HG02798 (cell line): ENCODE measurements around the gene MOV10L1.

ENCODE experiments used
- ATAC-seq: cut with Tn5 transposase; IDR thresholded peaks from one replicate; pipeline ENCODE4 v1.9.1; 2021; ENCODE audit warnings: mild to moderate bottlenecking; ENCODE audit not compliant: unreplicated experiment, poor library complexity

MOV10L1 gene

DNA sequence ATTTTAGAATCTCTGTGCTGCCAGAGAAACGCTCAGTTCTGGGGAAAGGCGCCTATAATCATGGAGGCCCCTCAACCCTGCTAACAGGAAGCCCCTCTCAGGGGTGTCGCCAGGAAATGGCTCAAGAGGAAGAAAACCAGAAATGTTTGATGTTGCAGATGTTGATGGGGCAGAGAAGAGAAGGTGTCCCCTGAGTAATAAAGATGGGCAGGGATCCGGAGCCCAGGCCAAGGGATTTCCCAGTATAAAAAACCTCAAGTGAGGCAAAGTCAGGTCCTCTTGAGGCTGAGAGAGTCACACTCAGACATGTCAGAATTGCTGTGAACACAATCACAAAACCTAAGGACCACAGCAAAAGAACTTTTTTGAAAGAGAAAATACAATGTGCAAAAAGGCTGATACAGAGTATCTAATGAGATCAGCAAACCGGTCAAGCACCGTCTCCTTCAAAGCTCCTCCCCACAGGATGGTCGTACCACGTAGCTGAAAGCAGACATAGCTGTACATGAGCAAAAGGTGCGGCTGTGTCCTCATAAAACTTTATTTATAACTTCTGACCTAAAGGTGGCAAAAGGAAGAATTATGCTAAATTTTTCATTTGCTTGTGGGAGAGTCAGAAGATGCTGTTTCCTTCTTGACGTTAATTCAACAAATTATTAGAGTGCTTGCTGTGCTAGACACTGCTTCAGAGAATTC lies 12.2 kb downstream of the MOV10L1 start:
- no peak for ATAC-seq

GRCh38 chr22:50102946-50103345 lies 13.1 kb downstream of the MOV10L1 start:
- no peak for ATAC-seq

- ATAC-seq, result no peak
Observed at GRCh38 chr22:50104141-50104544, 14.3 kb downstream of the MOV10L1 start.

GRCh38 chr22:50105208-50106100 lies 15.6 kb downstream of the MOV10L1 start:
- ATAC-seq, result no peak

DNA sequence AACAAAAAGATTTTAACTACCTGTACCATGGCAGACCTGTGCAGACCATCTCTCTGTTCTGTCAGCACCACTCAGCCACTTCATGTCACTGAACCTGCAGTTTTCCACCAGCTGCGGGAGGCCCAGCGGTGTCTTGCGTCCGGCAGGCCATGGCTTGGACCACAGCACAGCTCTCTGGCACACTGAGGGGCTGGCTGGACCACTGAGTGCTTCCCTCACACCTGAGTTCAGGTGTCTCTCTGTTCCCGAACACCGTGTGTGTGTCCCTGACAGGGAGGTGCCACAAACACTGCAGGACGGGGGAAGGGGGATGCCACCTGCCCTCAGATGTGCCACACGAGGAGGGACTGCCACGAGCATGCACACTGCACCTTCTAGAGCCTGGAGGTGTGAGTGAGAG lies 17.7 kb downstream of the MOV10L1 start:
- ATAC-seq, result no peak

DNA sequence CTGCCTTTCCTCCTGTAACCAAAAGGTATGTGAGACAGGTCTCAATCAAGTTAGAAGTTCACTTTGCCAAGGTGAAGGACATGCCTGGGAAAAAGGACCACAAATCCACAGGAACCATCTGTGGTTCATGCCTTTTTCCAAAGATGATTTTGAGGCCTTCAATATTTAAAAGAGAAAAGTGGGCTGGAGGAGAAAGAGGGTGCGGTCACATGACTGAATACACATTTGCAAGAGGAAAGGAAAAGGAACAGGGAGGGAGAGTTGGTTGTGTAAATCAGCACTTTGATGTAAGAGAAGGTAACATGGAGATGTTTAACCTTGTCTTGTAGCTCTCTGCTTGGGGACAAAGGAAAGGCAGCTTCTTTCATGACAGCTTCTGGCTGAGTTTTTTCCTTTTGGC lies 21.2 kb downstream of the MOV10L1 start:
- no peak for ATAC-seq

DNA sequence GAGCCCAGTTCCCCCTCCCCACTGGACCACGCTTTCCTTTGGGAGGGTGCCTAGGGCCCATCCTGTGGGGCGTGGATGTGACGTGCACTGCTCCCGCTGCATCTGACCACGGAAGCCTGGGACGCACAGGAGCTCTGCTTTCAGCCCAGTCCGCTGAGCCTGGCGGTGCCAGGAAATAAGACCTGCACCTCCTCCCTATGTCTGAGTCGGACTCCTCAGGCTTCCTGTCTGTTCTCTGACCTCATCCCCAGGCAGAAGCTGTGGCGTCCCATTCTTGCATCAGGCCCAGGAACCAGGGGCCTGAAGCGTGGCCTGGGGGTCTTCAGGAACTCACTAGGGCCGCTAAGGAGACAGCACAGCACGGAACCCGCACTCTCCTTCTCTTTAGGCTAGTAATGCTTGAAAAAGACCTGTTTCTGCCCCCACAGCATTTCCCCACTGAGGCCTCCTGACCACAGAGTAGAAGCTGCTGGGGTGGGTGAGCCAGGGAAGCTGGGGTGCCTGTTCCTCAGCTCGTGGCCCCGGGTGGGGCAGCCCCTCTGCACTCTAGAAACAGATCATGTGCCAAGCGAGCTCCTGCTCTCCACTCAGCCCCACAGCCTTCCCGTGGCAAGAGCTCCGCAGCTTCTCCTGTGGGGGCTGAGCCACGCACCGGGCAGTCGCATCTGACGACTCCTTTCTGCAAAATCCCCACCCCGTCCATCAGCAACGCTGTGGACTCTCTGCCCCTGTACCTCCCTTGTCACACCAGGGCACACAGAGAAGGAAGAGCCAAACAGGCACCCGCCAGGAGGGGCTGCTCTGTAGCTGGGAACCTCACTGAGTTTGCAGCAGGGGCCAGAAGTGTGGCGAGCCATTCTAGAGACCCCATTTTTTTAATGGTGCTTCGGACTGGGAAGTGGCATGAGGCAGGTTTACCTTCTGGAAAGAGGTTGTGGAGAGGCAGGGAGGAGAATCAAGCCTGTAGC lies 22.6 kb downstream of the MOV10L1 start:
- ATAC-seq, result no peak

- ATAC-seq, result no peak
Observed at GRCh38 chr22:50114221-50115021, 24.6 kb downstream of the MOV10L1 start.

- no peak for ATAC-seq
Observed at GRCh38 chr22:50115693-50116092, 25.9 kb downstream of the MOV10L1 start.

DNA sequence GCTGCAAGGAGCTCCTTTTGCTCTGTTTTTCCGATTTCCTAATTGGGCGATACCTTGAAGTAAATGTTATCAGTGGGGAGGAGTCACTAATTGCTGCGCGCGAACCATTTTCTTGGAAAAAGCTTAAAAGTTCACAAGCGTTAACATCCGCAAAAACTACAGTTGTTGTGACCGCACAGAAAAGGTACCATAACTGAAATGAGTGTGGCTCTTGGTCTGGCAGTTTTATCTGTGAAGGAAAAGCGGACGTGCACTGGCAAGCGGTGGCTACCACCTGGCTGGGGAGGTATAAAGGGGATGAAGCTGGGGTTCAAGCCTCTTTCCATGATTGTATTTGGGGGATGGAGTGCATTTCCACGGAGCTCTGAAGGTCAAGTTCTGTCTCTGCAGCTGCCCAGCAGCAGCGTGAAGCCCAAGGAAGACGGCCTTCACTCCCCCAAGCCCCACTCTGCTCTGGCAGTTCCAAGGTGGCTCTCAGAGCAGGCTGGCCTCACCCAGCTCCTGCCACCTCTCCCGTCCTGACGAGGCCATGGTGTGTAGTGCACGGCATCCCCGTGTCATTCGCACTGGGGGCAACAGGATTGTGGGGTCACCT lies 27.5 kb downstream of the MOV10L1 start:
- no peak for ATAC-seq

DNA sequence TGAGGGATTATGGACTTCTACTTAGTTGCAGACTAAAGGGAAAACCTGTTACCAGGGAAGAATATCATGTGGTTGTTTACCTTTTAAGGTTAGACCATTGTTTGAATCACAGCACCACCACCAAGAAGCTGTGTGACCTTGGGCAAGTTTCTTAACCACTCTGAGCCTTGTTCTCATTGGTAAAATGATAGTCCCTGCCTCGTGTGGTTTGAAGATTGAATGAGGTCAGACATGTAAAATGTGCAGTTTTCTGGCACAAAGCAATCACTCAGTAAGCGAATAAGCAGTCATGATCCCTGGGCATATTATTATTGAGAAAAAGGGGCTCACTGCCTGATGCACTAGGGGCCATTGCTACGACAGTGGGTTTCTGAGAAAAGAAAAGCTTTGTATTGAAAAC lies 28.3 kb downstream of the MOV10L1 start:
- ATAC-seq, result no peak

- ATAC-seq, result no peak
Observed at GRCh38 chr22:50118557-50119168, 28.9 kb downstream of the MOV10L1 start.

GRCh38 chr22:50119169-50119767 lies 29.5 kb downstream of the MOV10L1 start:
- ATAC-seq, result no peak

- ATAC-seq, result no peak
Observed at GRCh38 chr22:50119768-50120251, 30.0 kb downstream of the MOV10L1 start.

- no peak for ATAC-seq
Observed at GRCh38 chr22:50121202-50121740, 31.5 kb downstream of the MOV10L1 start.

DNA sequence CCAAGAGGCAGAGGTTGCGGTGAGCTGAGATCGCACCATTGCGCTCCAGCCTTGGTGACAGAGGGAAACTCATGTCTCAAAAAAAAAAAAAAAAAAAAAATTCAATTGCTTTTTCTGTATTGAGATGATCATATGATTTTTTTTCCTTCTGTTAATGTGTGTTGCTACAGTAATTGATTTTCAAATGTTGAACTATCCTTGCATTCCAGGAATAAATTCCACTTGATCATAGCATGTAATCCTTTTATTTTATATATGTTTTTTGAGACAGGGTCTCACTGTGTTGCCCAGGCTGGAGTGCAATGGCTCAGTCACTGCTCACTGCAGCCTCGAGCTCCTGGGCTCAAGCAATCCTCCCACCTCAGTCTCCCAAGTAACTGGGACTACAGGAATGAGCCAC lies 33.3 kb downstream of the MOV10L1 start:
- no peak for ATAC-seq

DNA sequence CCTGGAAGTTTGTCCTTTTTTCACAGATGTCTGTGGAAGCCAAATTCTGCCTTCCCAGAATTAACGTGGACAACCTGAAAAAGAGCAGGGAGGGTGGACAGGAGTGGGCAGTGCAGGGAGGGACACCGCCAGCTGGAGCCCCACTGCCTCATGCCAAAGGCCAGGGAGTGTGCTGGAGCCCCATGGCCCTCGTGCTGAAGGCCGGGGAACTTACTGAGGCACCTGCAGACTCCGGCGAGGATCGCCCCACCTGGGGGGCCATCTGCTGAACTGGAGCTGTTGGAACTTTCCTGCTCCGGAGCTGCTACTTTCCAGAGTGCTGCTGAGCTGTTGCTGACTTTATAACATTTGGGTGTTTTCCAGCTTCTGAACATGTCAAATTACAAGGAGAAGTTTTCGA lies 35.2 kb downstream of the MOV10L1 start:
- ATAC-seq, result no peak

DNA sequence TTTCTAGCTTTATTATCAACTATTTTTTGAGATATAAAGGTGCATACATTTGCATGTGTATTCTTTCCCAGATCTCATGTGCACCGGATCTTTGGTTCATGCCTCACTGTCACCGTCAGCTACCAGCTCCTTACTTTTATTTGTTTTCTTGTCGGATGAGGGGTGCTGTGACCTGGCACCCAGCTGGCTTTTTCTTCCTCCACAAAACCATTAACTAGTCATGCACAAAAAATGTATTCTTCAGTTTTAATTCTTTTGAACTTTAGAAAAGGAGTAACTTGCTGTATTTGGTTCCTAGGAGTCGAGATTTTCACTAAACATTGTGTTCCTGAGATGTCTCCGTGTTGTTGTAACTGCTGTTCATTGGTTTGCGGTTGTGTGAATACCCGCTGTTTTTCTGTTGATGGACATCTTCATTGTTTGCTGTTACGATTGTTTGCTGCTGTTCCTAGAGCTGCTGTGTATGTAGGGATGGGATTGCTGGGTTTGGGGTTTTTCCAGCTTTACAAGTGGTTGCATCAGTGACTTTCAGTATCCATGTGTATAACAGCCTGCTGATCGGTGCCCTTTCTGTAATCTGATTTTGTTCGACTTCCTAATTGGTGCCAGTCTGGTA lies 39.4 kb downstream of the MOV10L1 start:
- ATAC-seq, result no peak
